NCI-H1092 (cell line): ENCODE measurements around the gene BRINP3.
"Not testable (repeated sequence)": the region's sequence is repeated elsewhere in the genome, so short reads cannot be mapped to it uniquely, and the experiment has no call there.

Source experiments
- DNase-seq: peaks from one replicate; lab custom pipeline; 2025; lab: John Stamatoyannopoulos, UW

BRINP3 gene

GRCh38 chr1:190179817-190180216 is 297.8 kb downstream of the BRINP3 start:
- DNase-seq = no peak

DNA sequence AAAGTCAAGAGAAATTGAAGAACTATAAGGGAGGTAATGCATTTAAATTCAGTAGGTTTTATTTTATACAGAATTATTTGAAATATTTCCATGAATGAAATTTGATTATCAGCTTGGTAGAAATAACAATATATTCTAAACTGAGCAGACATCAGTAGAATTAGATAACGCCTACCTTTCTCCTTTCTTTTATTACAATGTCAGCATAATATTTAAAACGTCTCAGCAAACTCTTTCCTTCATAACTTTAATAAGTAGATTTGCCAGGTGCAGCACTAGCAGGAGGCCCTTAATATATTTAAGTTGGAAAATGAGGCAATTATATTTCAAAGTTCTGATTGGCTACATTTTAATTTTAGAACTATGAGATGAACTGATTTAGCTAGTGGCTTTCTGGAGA is 298.8 kb downstream of the BRINP3 start:
- DNase-seq = no peak

DNA sequence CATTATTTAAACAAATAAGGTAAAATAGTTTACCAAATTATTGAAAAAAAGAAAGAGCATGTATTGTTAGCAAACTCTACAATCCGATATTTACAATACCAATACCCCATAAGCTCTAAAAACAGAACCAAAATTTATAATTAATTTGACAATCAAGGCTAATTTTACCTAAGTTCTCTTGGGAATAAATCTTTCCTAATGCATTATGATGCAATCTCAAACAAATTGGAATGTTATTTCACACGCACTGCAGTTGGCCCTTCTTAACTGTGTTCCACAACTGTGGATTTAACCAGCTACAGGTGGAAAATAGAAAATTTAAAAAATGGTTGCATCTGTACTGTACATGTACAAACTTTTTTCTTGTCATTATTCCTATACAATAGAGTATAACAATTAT is 300.1 kb downstream of the BRINP3 start:
- no peak for DNase-seq

DNA sequence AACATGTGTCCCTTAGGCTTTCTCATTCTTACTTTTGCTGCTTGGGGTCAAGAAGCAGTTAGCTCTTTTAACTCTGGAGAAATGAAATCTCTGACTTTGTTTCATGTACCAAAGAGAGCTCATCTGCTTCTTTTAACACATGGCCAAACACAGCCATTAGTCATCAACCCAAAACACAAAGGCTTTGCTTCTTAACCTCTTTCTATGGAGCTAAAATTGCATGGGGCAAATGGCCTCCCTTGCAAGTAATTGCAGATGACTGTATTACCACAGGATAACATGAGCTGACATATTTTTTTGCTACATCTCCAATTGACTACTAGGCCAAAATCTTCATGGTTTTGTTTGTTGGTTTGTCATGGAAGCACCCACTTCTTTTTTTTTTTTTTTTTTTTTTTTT is 300.9 kb downstream of the BRINP3 start:
- no peak for DNase-seq

DNA sequence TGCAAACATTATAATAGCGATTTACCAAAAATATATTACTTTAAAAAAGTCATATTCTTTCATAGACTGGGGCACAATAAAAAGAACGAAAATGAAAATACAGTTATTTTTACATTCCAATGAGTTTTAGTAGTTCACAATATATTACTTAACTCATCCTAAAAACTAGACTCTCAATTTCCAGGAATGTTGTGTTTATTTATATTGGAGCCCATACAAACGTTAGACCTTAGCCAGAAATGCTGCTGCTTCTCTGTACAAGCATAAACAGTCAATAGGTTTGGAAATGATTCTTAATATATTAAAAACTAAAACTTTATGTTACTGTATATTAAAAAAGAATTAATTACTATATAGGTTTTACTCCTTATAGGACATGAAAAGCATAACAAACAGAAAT is 302.3 kb downstream of the BRINP3 start:
- DNase-seq = no peak

DNA sequence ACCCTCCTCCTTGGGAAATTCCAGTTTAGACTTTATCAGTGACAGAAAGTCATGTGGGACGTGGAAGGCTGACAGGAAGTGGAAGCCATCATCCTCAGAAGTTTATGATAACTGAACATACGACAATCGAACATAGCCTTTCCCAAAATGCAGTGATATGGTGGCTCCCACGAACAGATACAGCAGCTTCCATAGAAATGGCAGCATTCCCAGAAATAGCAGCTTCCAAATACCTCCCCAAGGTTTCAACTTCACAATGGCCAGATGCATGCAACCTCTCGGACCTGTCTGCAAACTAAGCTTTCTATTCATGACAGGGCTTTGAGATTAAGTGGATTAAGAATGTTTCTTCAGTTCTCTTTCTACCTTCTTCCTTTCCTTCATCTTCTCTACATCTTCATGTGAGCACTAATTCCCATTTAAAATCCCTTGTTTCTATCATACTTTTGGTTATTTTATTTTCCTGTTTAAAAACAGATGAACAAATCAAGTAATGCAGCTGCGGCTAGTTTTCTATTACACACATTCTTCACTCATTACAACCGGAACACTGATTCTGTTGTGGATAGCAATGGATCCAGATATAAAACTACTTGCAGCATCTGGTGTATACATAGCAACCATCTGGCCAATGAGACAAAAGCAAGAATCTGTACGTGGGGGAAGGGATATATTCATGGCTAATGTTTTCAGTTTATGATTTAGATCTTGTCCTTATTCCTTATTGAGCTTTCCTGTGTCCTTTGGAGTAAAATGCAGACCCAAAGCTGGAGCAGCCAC is 304.8 kb downstream of the BRINP3 start:
- DNase-seq = no peak

DNA sequence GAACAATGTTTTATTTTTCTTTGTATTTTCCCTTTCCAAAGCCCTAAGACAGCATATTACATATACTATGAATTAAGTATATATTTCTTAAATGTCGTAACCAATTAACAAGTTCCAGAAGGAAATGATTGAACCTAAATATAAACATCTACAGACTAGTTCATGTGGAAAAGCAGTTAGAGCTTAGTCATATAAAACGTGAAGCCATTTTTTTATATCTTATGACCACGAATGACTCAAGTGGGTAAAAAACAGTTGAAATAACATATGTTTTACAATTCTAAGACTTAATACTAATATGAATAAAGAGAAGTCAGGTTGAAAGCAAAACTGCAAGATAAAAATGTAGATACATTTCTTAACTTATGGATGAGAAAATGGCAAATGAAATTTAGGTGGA is 307.3 kb downstream of the BRINP3 start:
- DNase-seq = no peak

- no peak for DNase-seq
Observed at GRCh38 chr1:190169311-190170067, 308.2 kb downstream of the BRINP3 start.

GRCh38 chr1:190168893-190169280 is 308.8 kb downstream of the BRINP3 start:
- no peak for DNase-seq

DNA sequence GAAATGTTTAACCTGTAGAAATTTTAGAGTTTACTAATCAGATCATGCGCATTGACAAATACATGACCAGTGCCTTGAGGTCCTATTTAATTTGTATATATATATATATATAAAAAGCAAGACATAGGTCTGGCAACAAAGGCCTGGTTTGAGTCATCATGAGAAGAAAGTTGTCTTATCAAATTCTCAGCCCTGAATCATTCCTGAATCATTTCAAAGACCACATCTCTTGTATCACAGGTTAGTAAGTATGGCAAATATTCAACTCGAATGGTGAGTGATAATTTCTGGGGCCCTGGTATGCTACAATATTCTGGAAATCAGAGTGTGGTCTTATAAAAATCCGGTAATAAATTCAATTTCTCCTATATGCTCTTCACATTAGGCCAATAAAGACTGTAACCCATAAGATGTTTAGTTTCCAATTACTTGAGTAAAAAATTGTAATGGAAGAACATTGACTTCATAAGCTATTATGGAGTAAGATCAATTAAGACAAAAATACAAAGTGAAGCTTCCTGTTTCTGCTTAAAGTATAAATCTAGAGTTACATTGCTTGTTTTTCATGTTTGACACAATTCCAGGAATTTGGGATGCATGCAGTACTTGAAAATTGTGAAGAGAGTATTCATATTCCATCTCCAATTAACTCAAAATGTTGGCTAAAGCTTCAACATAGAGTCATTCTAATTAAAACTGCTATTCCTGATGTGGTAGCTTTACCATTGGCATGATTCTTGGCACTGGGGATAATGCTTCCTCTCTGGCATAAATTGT is 309.4 kb downstream of the BRINP3 start:
- DNase-seq = no peak

GRCh38 chr1:190159146-190159545 is 318.5 kb downstream of the BRINP3 start:
- DNase-seq = no peak

DNA sequence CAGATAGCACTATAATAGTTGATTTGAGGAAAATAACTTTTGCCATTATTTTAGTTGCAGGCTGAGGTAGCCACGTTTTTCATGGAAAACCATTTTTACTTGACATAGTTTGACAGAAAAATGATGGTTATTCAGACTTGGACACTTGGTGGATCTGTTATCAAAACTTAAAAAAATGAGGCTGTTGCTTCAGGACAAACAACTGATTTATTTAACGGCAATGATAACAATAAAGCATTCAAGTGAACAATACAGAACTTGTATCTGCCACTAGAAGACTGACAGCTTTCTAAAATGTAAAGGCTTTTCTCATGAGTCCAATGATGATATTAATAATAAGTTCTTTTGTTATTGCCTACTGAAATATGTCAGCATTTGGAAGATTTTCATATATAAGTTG is 322.9 kb downstream of the BRINP3 start:
- no peak for DNase-seq

DNA sequence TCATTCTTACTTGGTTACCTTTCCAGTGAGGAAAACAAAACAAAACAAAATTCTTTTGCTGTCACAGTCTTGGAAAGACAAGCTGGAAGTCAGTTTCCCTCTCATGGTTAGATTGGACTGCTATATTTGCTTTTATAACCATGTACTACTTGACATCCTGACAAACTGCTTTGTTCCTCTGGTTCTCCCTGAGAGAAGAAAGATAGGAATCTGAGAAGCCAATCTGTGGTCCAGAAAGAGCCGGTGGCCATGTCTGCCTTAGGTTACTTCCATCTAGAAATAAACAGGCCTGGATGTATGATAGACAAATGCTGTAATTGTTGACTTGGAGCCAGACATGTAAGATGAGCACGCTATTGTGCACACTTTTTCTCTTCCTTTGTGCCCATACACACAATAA is 330.0 kb downstream of the BRINP3 start:
- no peak for DNase-seq

GRCh38 chr1:190144650-190145049 is 333.0 kb downstream of the BRINP3 start:
- DNase-seq = no peak

- DNase-seq = no peak
Observed at GRCh38 chr1:190140644-190141043, 337.0 kb downstream of the BRINP3 start.

DNA sequence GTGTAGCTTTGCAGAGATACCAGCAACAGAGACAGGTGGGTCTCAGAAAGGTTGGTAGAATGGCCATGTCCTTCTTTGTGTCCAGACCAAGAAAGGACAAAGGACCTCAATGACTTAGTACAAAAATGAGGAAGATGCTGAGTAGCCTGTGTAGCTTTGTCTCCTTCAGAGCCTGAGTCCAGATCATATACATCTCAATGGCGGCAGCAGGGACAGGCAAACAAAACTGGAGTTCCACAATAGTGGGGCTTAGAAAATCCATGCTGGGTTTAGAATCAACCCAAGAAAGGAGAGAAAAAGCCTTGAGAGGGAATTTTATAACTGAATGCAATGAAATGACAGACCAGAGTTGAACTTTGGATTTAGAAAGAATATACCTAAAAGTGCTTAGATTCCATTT is 339.0 kb downstream of the BRINP3 start:
- no peak for DNase-seq

DNA sequence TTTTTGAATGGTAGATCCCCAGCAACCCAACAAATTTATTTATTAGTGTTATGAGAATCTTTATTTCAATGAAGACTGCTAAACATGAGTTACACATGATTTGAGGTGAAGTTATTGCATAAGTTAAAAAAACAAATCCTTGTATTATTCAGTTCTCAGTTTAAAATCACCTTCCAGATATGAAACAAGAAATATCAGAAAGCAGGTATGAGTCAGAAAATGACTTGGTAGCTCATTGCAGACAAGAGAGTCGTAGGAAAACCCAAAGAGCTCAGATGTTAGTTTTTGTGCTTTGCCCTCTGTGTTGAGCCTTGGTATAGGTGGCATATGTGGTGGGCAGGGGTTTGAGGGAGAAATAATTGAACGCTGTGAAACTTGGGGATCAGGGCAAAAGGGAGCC is 339.4 kb downstream of the BRINP3 start:
- DNase-seq = no peak

DNA sequence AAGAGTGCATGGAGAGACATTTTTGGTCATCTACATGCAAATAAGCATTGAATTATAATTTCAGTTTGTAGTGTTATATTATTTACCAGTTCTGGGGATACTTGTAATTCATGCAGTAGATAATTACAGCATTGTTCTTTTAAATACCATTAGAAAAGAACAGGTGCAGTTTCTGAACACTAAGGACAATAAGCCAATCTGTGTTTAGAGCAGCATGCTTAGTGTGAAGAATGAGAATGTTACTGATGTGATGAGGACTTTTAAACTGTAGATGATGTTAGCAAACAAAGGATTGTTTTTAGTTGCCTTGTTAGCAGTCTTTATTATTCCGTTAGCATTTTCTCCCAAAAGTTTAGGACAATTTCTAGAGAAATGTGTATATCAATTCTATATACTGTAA is 348.3 kb downstream of the BRINP3 start:
- no peak for DNase-seq

- DNase-seq = no peak
Observed at GRCh38 chr1:190126728-190127127, 350.9 kb downstream of the BRINP3 start.

- no peak for DNase-seq
Observed at GRCh38 chr1:190124068-190124467, 353.6 kb downstream of the BRINP3 start.

GRCh38 chr1:190120564-190120963 is 357.1 kb downstream of the BRINP3 start:
- DNase-seq = not testable (repeated sequence)

GRCh38 chr1:190119683-190120082 is 358.0 kb downstream of the BRINP3 start:
- no peak for DNase-seq

DNA sequence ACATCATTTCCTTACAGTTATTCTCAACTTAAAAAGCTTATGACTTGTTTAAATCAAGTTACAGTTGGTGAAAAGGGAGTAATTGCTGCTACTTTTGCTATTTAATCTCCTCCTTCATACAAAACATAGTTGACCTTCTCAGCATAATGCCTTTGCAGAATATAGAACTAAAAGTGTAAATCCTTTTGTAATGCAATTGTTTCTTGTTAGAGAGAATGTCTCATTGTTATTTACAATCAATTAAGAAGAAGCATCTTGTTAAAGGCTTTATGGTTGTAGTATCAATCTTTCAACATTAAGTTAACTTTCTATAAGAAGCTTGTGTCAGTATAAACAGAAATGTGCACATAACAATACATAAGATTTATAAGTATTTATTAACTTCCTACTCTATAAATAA is 360.7 kb downstream of the BRINP3 start:
- no peak for DNase-seq
